Mucosa of descending colon (tissue), 3 donors: ENCODE results near the gene NR3C1. TPM values are rescaled to one million over a fixed set of nuclear protein-coding genes. Genes with fewer than 3 reads are reported as not detected.

Source experiments
- ATAC-seq: fragments of 200-7000 bp; cut with Tn5 transposase; one replicate; pipeline ENCODE4 v1.9.1; 2020; ENCODE audit warnings: mild to moderate bottlenecking, moderate library complexity
- DNase-seq, 3 donors: peaks; one replicate each; pipeline ENCODE4 v3.0.0-alpha.2; 2020
- H3K36me3 ChIP-seq: fragments of 200-600 bp; one replicate; pipeline ENCODE4 v1.8.0; 2021; ENCODE audit warnings: low read depth, mild to moderate bottlenecking
- H3K4me1 ChIP-seq: fragments of 200-600 bp; one replicate; pipeline ENCODE4 v1.8.0; 2021; ENCODE audit warnings: low read depth, mild to moderate bottlenecking
- H3K4me3 ChIP-seq: fragments of 200-600 bp; one replicate; pipeline ENCODE4 v1.8.0; 2021; ENCODE audit warnings: mild to moderate bottlenecking
- H3K9me3 ChIP-seq: fragments of 200-600 bp; one replicate; pipeline ENCODE4 v1.8.0; 2021; ENCODE audit warnings: mild to moderate bottlenecking
- intact Hi-C, 2 donors: fragments of 100-400 bp; cut with DNase I in 1 of 2; cut with micrococcal nuclease in 1 of 2; formaldehyde crosslinking; loops; one replicate each; pipeline versions ENCODE4 v1.11.0 to v1.11.1; 2022; cut with DNase I, micrococcal nuclease
- total RNA-seq, 3 donors: library from RNA; stranded (reverse); fragmentation: NEBNext Ultra II Directional in 2 of 3; extraction: Animal tissue kit (Norgen Biotek cat#: 25700) in 2 of 3; gene quantifications; one replicate each; pipeline versions ENCODE4 v1.2.1 to v1.2.4, GENCODE V29; 2021 to 2023
- TF ChIP-seq, protein P1 (sequence below): fragments of 200-600 bp; IDR thresholded peaks from one replicate; pipeline ENCODE4 v1.8.0; 2022; ENCODE audit warnings: antibody characterized with exemption, mild to moderate bottlenecking
- donor health status: DM: no; HTN: no; CAD: no; lungs with moderate emphysema.
- donor health status: DM: no; HTN: no; CAD: no.
- donor health status: DM: no; HTN: yes; CAD: no.

The NR3C1 gene
- total RNA-seq, 3 donors from 2014 or later, result 25.6 to 59.0 (median 27.7) TPM

DNA sequence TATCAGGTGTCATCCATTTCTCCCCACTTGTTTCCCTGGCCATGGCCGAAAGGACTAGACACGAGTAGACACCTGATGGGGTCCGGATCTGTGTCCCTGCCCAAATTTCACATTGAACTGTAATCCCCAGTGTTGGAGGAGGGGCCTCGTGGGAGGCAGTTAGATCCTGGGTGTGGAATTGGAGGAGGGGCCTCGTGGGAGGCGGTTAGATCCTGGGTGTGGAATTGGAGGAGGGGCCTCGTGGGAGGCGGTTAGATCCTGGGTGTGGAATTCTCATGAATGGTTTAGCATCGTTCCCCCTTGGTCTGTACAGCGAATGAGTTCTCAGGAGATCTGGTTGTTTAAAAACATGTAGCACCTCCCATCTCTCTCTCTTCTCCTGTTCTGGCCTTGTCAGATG lies 165.8 kb downstream of the NR3C1 start:
- DNase-seq, result no peak
- no peaks in the 10 kb centered on the region for H3K36me3 ChIP-seq
- H3K4me1 ChIP-seq, result no peaks in the 10 kb centered on the region
- H3K9me3 ChIP-seq, result no peaks in the 10 kb centered on the region
- no peak overlapping the region for H3K4me3 ChIP-seq
- no peak for ATAC-seq
- intact Hi-C loops, result no loop called here
- TF ChIP-seq, protein P1, sequence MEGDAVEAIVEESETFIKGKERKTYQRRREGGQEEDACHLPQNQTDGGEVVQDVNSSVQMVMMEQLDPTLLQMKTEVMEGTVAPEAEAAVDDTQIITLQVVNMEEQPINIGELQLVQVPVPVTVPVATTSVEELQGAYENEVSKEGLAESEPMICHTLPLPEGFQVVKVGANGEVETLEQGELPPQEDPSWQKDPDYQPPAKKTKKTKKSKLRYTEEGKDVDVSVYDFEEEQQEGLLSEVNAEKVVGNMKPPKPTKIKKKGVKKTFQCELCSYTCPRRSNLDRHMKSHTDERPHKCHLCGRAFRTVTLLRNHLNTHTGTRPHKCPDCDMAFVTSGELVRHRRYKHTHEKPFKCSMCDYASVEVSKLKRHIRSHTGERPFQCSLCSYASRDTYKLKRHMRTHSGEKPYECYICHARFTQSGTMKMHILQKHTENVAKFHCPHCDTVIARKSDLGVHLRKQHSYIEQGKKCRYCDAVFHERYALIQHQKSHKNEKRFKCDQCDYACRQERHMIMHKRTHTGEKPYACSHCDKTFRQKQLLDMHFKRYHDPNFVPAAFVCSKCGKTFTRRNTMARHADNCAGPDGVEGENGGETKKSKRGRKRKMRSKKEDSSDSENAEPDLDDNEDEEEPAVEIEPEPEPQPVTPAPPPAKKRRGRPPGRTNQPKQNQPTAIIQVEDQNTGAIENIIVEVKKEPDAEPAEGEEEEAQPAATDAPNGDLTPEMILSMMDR, result no peak

DNA sequence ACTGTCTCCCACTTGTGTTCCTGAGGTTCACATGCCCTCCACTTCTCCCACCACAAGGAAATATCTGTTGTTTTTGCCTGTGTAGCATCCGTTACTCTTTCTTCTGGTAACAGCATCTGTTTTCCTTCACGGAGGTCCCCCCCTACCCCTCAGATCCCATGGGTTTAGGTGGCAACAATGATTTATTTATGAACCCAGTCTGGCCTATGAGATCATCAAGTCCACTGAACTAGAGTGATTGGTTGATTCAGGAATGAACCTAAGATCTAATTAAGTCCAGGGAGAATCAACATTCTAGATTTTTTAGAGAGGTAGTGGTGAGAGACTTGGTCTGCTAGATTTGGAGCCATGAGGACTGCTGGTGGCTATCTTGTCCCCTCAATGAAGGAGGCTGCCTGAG lies 166.8 kb downstream of the NR3C1 start:
- no peaks in the 10 kb centered on the region for H3K9me3 ChIP-seq

DNA sequence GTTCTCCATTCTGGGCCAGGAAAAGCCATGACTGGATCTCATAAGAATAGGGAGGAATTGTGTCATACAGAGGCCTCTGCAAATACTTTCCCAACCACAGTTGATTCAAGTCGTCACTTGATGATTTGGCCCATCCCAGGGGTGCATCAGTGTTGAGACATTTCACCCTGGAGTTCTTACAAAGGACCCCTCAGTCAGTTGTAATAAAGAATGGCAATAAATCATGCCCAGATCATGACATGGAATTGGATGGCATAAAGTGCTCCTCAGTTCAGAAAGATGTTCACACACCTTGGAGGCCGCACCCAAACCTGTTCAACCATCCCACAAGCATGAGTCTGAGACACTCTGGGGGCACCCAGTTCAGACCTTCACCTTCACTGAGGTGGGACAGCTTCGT lies 168.1 kb downstream of the NR3C1 start:
- no peak for ATAC-seq
- intact Hi-C loops, result no loop called here
- no peaks in the 10 kb centered on the region for H3K9me3 ChIP-seq
- TF ChIP-seq, protein P1, result no peak
- H3K4me1 ChIP-seq, result no peaks in the 10 kb centered on the region
- H3K4me3 ChIP-seq, result no peak overlapping the region
- H3K36me3 ChIP-seq, result no peaks in the 10 kb centered on the region
- DNase-seq, result no peak

More for the DNA sequence above, 166.8 kb downstream of the NR3C1 start:
- Histone ChIP-seq H3K36me3 (no peaks in the 10 kb centered on the region), H3K4me1 (no peaks in the 10 kb centered on the region), H3K4me3 (no peak overlapping the region)
- no peak for DNase-seq
- no peak for ATAC-seq
- intact Hi-C loops, result no loop called here
- TF ChIP-seq, protein P1, result no peak

DNA sequence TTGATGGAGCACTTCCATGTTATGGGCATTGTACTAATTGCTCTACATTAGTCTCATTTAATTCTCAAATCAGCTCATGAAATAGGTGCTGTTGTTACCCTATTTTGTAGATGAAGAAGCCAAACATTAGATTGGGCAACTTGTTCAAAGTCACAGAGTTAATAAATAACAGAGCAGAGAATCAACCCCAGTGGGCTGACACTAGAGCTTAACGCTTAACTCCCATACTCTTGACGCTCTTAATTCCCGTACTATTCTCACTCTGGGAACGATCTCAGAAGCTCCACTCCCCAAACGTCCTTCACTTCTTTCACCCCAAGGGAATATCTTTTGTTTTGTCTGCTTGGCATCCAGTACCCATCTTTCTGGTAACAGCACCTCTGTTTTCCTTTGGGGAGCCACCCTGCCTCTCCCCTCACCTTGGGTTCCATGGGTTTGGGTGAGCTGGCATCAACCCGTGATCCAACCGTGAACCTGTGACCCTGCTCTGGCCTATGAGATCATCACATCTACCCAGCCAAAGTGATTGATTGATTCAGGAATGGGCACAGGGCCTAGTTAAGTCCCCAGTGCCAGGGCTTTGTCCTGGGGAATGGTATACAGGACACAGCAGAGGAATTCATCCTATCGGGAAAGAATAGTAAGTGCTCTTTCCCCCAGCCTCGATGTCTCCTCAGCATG lies 169.2 kb downstream of the NR3C1 start:
- no peaks in the 10 kb centered on the region for H3K9me3 ChIP-seq
- H3K36me3 ChIP-seq, result no peaks in the 10 kb centered on the region
- DNase-seq, result no peak
- intact Hi-C loops, result no loop called here
- no peak for ATAC-seq
- TF ChIP-seq, protein P1, result no peak
- no peaks in the 10 kb centered on the region for H3K4me1 ChIP-seq
- H3K4me3 ChIP-seq, result no peak overlapping the region

DNA sequence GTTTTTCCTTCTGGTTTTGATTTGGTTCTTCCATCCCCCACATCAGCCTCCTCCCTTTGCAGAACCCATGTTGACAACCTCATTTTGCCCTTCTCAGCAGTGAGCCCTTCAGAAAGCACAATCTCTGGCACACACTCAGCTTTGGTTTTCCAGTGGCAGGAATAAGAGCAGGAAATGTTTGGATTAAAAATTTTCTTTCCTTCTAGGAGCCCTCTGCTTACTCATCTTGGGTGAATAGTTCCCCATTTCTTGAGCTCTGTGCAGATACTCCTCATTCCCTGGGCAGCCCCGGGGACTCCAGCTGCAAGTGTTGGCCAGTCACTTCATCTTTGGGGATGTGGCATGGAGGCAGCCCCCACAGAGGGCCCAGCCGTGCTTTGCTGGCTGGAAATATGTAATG lies 170.5 kb downstream of the NR3C1 start:
- no peak overlapping the region for H3K4me3 ChIP-seq
- TF ChIP-seq, protein P1, result no peak
- H3K9me3 ChIP-seq, result no peaks in the 10 kb centered on the region
- H3K36me3 ChIP-seq, result no peaks in the 10 kb centered on the region
- ATAC-seq (no peak), DNase-seq (no peak)
- H3K4me1 ChIP-seq, result no peaks in the 10 kb centered on the region
- intact Hi-C loops, result no loop called here
